Loucy (cell line): ENCODE results near the gene HELZ.
"Not testable (repeated sequence)": the region's sequence is repeated elsewhere in the genome, so short reads cannot be mapped to it uniquely, and the experiment has no call there.

Source experiments
- H2AFZ ChIP-seq: fragments of 200-600 bp; sonication (generic); 2 replicates; pipeline ENCODE4 v1.6.0; 2016; ENCODE audit warnings: antibody characterized with exemption, mild to moderate bottlenecking, low read length, moderate library complexity
- H3F3A ChIP-seq: fragments of 200-600 bp; 2 replicates; pipeline ENCODE4 v1.6.0; 2016; ENCODE audit warnings: antibody characterized with exemption, low read depth, mild to moderate bottlenecking
- H3K27me3 ChIP-seq: fragments of 200-600 bp; sonication (generic); 2 replicates; pipeline ENCODE4 v1.6.1; 2014; ENCODE audit warnings: low read length, mild to moderate bottlenecking; ENCODE audit not compliant: insufficient read depth, poor library complexity, severe bottlenecking
- H3K36me3 ChIP-seq: fragments of 200-600 bp; sonication (generic); 2 replicates; pipeline ENCODE4 v1.6.1; 2016; ENCODE audit warnings: low read length; ENCODE audit not compliant: insufficient read depth
- H3K4me1 ChIP-seq: fragments of 200-600 bp; sonication (generic); 2 replicates; pipeline ENCODE4 v1.5.1; 2014; ENCODE audit warnings: low read length, mild to moderate bottlenecking; ENCODE audit not compliant: insufficient read depth, poor library complexity, severe bottlenecking
- H3K4me2 ChIP-seq: fragments of 200-600 bp; sonication (generic); 2 replicates; pipeline ENCODE4 v1.6.0; 2014; ENCODE audit warnings: antibody characterized with exemption, low read length, low read depth, mild to moderate bottlenecking; ENCODE audit not compliant: poor library complexity, severe bottlenecking
- H3K4me3 ChIP-seq: fragments of 200-600 bp; sonication (generic); 2 replicates; pipeline ENCODE4 v1.5.1; 2014; ENCODE audit warnings: low read length, mild to moderate bottlenecking, mixed read lengths; ENCODE audit not compliant: poor library complexity, severe bottlenecking
- H3K79me2 ChIP-seq: fragments of 200-600 bp; sonication (generic); 2 replicates; pipeline ENCODE4 v1.6.1; 2014; ENCODE audit warnings: low read length; ENCODE audit not compliant: insufficient read depth
- H3K9ac ChIP-seq: fragments of 200-600 bp; sonication (generic); 2 replicates; pipeline ENCODE4 v1.6.0; 2014; ENCODE audit warnings: mild to moderate bottlenecking, low read depth, low read length, moderate library complexity; ENCODE audit not compliant: poor library complexity, severe bottlenecking
- H3K9me2 ChIP-seq: fragments of 200-600 bp; sonication (generic); replicated peaks from 2 replicates; pipeline ENCODE4 v1.6.1; 2016; ENCODE audit warnings: low read depth, low read length, mixed read lengths
- H3K9me3 ChIP-seq: fragments of 200-600 bp; sonication (generic); 2 replicates; pipeline ENCODE4 v1.6.1; 2014; ENCODE audit warnings: mild to moderate bottlenecking, antibody characterized with exemption, low read length, low read depth; ENCODE audit not compliant: insufficient read depth
- H4K20me1 ChIP-seq: fragments of 200-600 bp; sonication (generic); 2 replicates; pipeline ENCODE4 v1.6.0; 2014; ENCODE audit warnings: antibody characterized with exemption, low read length, mild to moderate bottlenecking; ENCODE audit not compliant: insufficient read depth, poor library complexity, severe bottlenecking
- CTCF ChIP-seq: fragments of 200-600 bp; sonication (generic); conservative IDR thresholded peaks from 2 replicates; pipeline ENCODE4 v1.5.1; 2014; ENCODE audit warnings: mild to moderate bottlenecking, antibody characterized with exemption, low read length
- EZH2phosphoT487 ChIP-seq: fragments of 200-600 bp; IDR thresholded peaks from 2 replicates; pipeline ENCODE4 v1.6.1; 2018; ENCODE audit warnings: antibody characterized with exemption, mild to moderate bottlenecking, moderate library complexity, borderline replicate concordance

The HELZ gene

GRCh38 chr17:67126983-67127382 is 118.0 kb downstream of the HELZ start:
- no peaks in the 10 kb centered on the region for H3K9me2 ChIP-seq
- H3K9me3 ChIP-seq, result no peaks in the 10 kb centered on the region
- no peaks in the 10 kb centered on the region; the same call in 1 of the 2 replicates for H3F3A ChIP-seq
- no peaks in the 10 kb centered on the region for H3K4me1 ChIP-seq
- H3K36me3 ChIP-seq, result peaks cover 37% of the 10 kb centered on the region; the same call in 1 of the 2 replicates
- no peak for TF ChIP-seq CTCF
- TF ChIP-seq EZH2phosphoT487, result no peak
- no peaks in the 10 kb centered on the region for H4K20me1 ChIP-seq
- no peak overlapping the region for H3K4me3 ChIP-seq
- no peak overlapping the region for H3K9ac ChIP-seq
- no peaks in the 10 kb centered on the region for H3K27me3 ChIP-seq
- no peaks in the 10 kb centered on the region for H3K79me2 ChIP-seq
- H3K4me2 ChIP-seq, result no peak overlapping the region
- H2AFZ ChIP-seq, result no peak overlapping the region

GRCh38 chr17:67126543-67126942 is 118.5 kb downstream of the HELZ start:
- not testable (repeated sequence) for H2AFZ ChIP-seq, H3K4me1 ChIP-seq, H3K9me2 ChIP-seq, H3K9ac ChIP-seq, H3F3A ChIP-seq, H3K27me3 ChIP-seq, H3K79me2 ChIP-seq, H3K4me2 ChIP-seq, H3K9me3 ChIP-seq, H4K20me1 ChIP-seq, H3K4me3 ChIP-seq
- H3K36me3 ChIP-seq, result peaks cover 39% of the 10 kb centered on the region; the same call in 1 of the 2 replicates

GRCh38 chr17:67125924-67126323 is 119.1 kb downstream of the HELZ start:
- Histone ChIP-seq H3K9me2 (no peaks in the 10 kb centered on the region), H3K4me1 (no peaks in the 10 kb centered on the region), H2AFZ (no peak overlapping the region), H3K9me3 (no peaks in the 10 kb centered on the region), H3K4me2 (no peak overlapping the region), H3F3A (no peaks in the 10 kb centered on the region; the same call in 1 of the 2 replicates), H3K27me3 (no peaks in the 10 kb centered on the region), H3K79me2 (no peaks in the 10 kb centered on the region), H3K36me3 (peaks cover 45% of the 10 kb centered on the region; the same call in 1 of the 2 replicates), H3K9ac (no peak overlapping the region), H3K4me3 (no peak overlapping the region), H4K20me1 (no peaks in the 10 kb centered on the region)
- TF ChIP-seq CTCF (no peak), EZH2phosphoT487 (no peak)

GRCh38 chr17:67125417-67125816 is 119.6 kb downstream of the HELZ start:
- Histone ChIP-seq H2AFZ (no peak overlapping the region), H3K4me3 (no peak overlapping the region), H3K9ac (no peak overlapping the region), H3K9me2 (no peaks in the 10 kb centered on the region), H3K4me1 (no peaks in the 10 kb centered on the region), H3K4me2 (no peak overlapping the region), H3K36me3 (peaks cover 49% of the 10 kb centered on the region; the same call in 1 of the 2 replicates), H3K79me2 (no peaks in the 10 kb centered on the region), H3K9me3 (no peaks in the 10 kb centered on the region), H3K27me3 (no peaks in the 10 kb centered on the region), H3F3A (no peaks in the 10 kb centered on the region; the same call in 1 of the 2 replicates), H4K20me1 (no peaks in the 10 kb centered on the region)
- TF ChIP-seq EZH2phosphoT487 (no peak), CTCF (no peak)
